Activated B cell treated with CpG ODN at 0.5 μM for 24 hours (primary cell): ENCODE data around the gene SLC25A38. TPM values are rescaled to one million over a fixed set of nuclear protein-coding genes. Genes with fewer than 3 reads are reported as not detected.

ENCODE experiments used
- ATAC-seq: fragments of 200-7000 bp; cut with Tn5 transposase; one replicate; pipeline ENCODE4 v1.10.0; 2021; ENCODE audit warnings: low read depth, mild to moderate bottlenecking, moderate library complexity
- CTCF ChIA-PET: fragments of 350-600 bp; sonication (Branson Sonifier 250); formaldehyde crosslinking; loops from one replicate; lab custom pipeline; 2021; ENCODE audit warnings: antibody characterized with exemption; lab: Charles Lee
- POLR2A ChIA-PET: fragments of 350-600 bp; sonication (Branson Sonifier 250); formaldehyde crosslinking; loops from one replicate; lab custom pipeline; 2021; ENCODE audit warnings: antibody characterized with exemption; lab: Charles Lee
- DNase-seq: peaks from one replicate; pipeline ENCODE4 v3.0.0; 2022
- H3K27ac Mint-ChIP-seq: one replicate; pipeline ENCODE4 v1.8.0; 2020; ENCODE audit warnings: mixed read lengths
- H3K27me3 Mint-ChIP-seq: one replicate; pipeline ENCODE4 v1.8.0; 2021; ENCODE audit warnings: mixed read lengths
- H3K36me3 Mint-ChIP-seq: one replicate; pipeline ENCODE4 v1.8.0; 2021; ENCODE audit warnings: low read depth, mixed read lengths
- H3K4me1 Mint-ChIP-seq: one replicate; pipeline ENCODE4 v1.8.0; 2021; ENCODE audit warnings: mixed read lengths
- H3K4me3 Mint-ChIP-seq: one replicate; pipeline ENCODE4 v1.8.0; 2020; ENCODE audit warnings: mild to moderate bottlenecking, mixed read lengths
- H3K9me3 Mint-ChIP-seq: one replicate; pipeline ENCODE4 v1.8.0; 2020; ENCODE audit warnings: mixed read lengths
- intact Hi-C: fragments of 100-400 bp; cut with micrococcal nuclease; formaldehyde crosslinking; loops from one replicate; pipeline ENCODE4 v1.15.1; 2024
- total RNA-seq: library from RNA; stranded (reverse); gene quantifications from 2 replicates; pipeline ENCODE4 v1.2.3, GENCODE V29; 2022
- TF ChIP-seq, protein P1 (sequence below): fragments of 200-600 bp; IDR thresholded peaks from one replicate; pipeline ENCODE4 v1.8.0; 2022; ENCODE audit warnings: antibody characterized with exemption, mild to moderate bottlenecking

Gene SLC25A38
- total RNA-seq, 1 donor from 2014 or later, result 52.9 TPM

DNA sequence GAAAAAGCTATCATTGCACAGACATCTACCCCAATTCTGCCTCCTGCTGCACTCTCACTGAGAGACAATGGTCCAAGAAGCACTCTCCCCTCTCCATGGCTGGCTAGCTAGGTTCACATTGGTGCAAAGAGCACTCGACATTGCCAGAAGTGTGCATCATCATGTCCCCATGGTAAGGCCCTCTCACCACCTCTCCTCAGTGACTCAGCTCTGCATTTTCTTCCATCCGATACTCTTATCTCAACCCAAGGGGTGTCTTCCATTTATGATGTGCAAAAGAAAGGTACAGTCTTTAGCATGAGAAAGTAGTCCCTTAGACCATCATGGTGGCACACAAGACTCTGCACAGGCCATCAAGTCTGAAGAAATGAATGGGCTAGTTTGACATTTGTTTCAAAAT lies 37.4 kb downstream of the SLC25A38 start:
- no peak for ATAC-seq

DNA sequence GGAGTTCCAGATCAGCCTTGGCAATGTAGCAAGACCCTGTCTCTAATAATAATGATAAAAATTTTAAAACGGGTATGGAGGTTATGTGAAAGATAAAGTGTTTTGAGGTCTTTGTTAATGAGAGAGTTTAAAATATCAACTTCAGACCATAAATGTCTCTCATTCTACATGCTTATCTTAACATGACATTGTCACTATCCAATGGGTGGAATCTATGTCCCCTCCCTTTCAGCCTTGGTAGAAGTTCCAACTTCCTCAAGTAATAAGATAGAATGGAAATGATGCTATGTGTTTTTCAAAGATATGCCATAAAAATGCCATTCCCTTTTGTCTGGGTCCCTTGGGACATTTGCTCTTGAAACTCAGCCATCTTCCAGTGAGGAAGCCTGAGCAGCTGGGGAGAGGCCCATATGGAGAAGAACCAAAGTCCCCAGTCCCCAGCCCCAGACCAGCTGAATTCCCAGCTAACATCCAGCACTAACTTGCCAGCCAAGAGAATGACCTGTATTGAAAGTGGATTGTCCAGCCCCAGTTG lies 40.3 kb downstream of the SLC25A38 start:
- Mint-ChIP-seq H3K4me1 (peaks cover 1% of the 10 kb centered on the region), H3K9me3 (no peaks in the 10 kb centered on the region), H3K36me3 (peaks cover 4% of the 10 kb centered on the region), H3K27me3 (no peaks in the 10 kb centered on the region), H3K4me3 (no peak overlapping the region), H3K27ac (no peak overlapping the region)
- ChIA-PET CTCF (no interaction called here), POLR2A (interaction anchor here (1.0 kb wide), 1 partner anchor 9 kb away, joined by 3 read pairs; no protein-coding TSS in a partner anchor)
- intact Hi-C loops, result no loop called here
- TF ChIP-seq, protein P1, sequence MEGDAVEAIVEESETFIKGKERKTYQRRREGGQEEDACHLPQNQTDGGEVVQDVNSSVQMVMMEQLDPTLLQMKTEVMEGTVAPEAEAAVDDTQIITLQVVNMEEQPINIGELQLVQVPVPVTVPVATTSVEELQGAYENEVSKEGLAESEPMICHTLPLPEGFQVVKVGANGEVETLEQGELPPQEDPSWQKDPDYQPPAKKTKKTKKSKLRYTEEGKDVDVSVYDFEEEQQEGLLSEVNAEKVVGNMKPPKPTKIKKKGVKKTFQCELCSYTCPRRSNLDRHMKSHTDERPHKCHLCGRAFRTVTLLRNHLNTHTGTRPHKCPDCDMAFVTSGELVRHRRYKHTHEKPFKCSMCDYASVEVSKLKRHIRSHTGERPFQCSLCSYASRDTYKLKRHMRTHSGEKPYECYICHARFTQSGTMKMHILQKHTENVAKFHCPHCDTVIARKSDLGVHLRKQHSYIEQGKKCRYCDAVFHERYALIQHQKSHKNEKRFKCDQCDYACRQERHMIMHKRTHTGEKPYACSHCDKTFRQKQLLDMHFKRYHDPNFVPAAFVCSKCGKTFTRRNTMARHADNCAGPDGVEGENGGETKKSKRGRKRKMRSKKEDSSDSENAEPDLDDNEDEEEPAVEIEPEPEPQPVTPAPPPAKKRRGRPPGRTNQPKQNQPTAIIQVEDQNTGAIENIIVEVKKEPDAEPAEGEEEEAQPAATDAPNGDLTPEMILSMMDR, result no peak
- ATAC-seq (no peak), DNase-seq (no peak)

More for the DNA sequence above, 37.4 kb downstream of the SLC25A38 start:
- TF ChIP-seq, protein P1, result no peak
- Mint-ChIP-seq H3K4me1 (peaks cover 5% of the 10 kb centered on the region), H3K4me3 (no peak overlapping the region), H3K27ac (no peak overlapping the region), H3K27me3 (no peaks in the 10 kb centered on the region), H3K36me3 (peaks cover 8% of the 10 kb centered on the region), H3K9me3 (no peaks in the 10 kb centered on the region)
- POLR2A ChIA-PET, result interaction anchor here (1.0 kb wide), 1 partner anchor 9 kb away, joined by 3 read pairs; no protein-coding TSS in a partner anchor
- no peak for DNase-seq
- CTCF ChIA-PET, result no interaction called here
- intact Hi-C loops, result no loop called here

DNA sequence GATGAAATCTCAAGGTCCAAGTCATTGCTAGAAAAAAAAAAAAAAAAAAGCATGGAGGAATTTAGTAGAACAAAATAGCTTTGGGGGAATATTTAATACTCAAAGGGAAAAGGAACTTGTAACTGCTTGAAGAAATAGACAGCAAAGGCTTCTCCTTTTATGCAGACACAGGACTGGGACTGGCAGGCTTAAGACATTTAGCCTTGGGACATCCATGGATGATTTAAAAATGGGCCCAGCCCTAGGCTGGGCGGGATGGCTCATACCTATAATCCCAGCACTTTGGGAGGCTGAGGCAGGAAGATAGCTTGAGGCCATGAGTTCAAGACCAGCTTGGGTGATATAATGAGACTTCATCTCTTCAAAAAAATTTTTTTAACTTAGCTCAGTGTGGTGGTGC lies 43.1 kb downstream of the SLC25A38 start:
- Mint-ChIP-seq H3K27me3 (peaks cover 12% of the 10 kb centered on the region), H3K36me3 (peaks cover 2% of the 10 kb centered on the region), H3K4me3 (no peak overlapping the region), H3K4me1 (no peaks in the 10 kb centered on the region), H3K9me3 (no peaks in the 10 kb centered on the region), H3K27ac (no peak overlapping the region)
- ChIA-PET POLR2A (no interaction called here), CTCF (no interaction called here)
- TF ChIP-seq, protein P1, result no peak
- ATAC-seq (no peak), DNase-seq (no peak)
- intact Hi-C loops, result no loop called here

DNA sequence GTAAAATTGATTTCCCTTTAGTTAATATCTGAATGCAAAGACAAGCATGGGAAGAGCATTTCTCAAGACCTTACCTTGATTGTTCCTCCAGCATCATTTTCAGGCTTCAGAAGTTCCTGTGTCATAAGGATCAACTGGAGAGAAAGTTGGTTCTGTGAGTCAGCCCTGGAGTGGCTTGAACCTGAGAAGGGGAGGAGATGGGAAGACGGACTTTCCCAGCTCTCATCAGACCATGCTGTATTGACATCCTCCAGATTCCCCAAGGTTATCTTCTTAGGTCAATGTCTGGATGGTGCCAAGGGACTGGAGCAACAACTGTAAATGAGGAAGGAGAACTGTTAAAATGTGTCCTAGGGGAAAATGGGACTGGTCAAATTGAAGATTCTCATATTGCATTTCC lies 44.3 kb downstream of the SLC25A38 start:
- ATAC-seq (no peak), DNase-seq (no peak)
- Mint-ChIP-seq H3K27me3 (peaks cover 12% of the 10 kb centered on the region), H3K27ac (no peak overlapping the region), H3K36me3 (no peaks in the 10 kb centered on the region), H3K9me3 (no peaks in the 10 kb centered on the region), H3K4me3 (no peak overlapping the region), H3K4me1 (no peaks in the 10 kb centered on the region)
- CTCF ChIA-PET, result no interaction called here
- intact Hi-C loops, result no loop called here
- TF ChIP-seq, protein P1, result no peak
- POLR2A ChIA-PET, result no interaction called here

DNA sequence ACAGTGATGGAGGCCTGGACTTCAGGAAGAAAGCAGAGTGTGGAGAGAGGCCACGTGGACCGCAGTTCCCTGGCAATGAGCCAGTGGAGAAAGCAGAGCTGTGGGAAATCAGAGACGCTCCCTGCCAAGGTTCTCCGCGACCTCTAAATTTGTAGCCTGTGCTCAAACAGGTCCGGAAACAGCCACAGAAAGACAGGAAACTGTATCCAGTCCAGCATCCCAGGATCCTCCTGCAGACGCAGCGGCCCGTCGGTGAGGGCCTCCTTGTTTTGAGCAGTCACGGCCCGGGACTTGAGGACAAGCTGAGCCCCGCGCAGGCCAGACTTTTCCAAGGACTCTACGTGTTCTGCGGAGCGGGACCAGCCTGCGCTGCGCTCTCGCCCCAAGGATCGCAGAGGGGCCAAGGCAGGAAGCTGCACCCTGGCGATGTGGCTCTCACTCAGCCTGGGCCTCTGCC lies 45.6 kb downstream of the SLC25A38 start:
- Mint-ChIP-seq H3K4me3 (no peak overlapping the region), H3K27ac (no peak overlapping the region), H3K27me3 (peaks cover 12% of the 10 kb centered on the region), H3K4me1 (no peaks in the 10 kb centered on the region), H3K9me3 (no peaks in the 10 kb centered on the region), H3K36me3 (no peaks in the 10 kb centered on the region)
- ChIA-PET CTCF (no interaction called here), POLR2A (no interaction called here)
- ATAC-seq, result no peak
- intact Hi-C loops, result no loop called here
- no peak for DNase-seq
- TF ChIP-seq, protein P1, result no peak
